ENCODE results near the gene C2orf81.

Gene C2orf81

DNA sequence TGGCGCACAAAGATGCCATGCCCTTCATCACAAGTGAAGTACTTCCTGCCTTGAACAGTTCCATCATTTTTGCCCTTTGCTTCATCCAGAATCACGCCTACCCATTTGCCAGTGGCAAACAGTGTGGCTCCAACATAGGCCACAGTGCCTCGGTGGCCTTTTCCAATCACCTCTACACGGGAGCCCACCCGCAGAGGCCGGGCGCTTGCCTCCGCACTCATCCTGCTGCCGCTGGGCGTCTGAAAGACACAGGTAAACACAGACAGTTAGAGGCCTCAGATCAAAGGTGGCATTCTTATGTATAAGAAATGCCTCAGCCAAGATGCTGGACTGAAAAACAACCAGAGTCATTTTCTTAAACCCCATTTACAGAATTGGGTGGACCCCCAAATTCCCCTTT is 43.4 kb downstream of the C2orf81 start:
- Histone ChIP-seq H3K4me3 (no peak overlapping the region), H3K27ac (no peak overlapping the region), H3K36me3 (ENCODE audit: insufficient read depth, low read length) (peaks cover 30% of the 10 kb centered on the region), H3K9me3 (ENCODE audit: low read depth, low read length) (no peaks in the 10 kb centered on the region), H3K9ac (ENCODE audit: insufficient read length) (no peak overlapping the region)
- TF ChIP-seq POLR2AphosphoS5 (IDR thresholded peaks at IDR 0.05; ENCODE audit: borderline replicate concordance, low read depth, low read length) = no peak
- no peak for TF ChIP-seq EZH2 (IDR thresholded peaks at IDR 0.05)
- TF ChIP-seq FOXP2 (optimal IDR thresholded peaks at IDR 0.05; ENCODE audit: control extremely low read depth, extremely low read length, insufficient read depth) = no peak
- DNase-seq (ENCODE audit: low read depth, low spot score) = no peak

DNA sequence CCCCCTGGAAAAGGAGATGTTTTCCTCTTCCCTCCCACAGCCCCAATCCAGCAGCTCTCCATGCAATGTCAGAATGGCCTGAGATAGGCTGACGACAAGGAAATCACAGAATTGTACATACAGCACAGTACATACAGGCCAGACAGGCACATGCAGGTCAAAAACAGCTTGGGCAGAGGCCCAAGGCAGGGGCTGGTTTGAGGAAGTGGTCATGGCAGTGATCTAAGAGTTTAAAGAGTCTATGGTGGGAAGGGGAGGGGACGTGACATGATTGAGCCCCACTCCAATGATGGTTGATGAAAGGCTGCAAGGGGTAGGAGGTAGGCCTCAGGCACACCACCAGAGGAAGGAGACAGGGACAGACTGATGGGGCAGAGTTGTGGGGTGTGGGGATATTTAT is 45.6 kb downstream of the C2orf81 start:
- DNase-seq (ENCODE audit: low read depth, low spot score) = no peak
- Histone ChIP-seq H3K9me3 (ENCODE audit: low read depth, low read length) (no peaks in the 10 kb centered on the region), H3K9ac (ENCODE audit: insufficient read length) (no peak overlapping the region), H3K27ac (no peak overlapping the region), H3K4me3 (no peak overlapping the region), H3K36me3 (ENCODE audit: insufficient read depth, low read length) (peaks cover 35% of the 10 kb centered on the region)
- TF ChIP-seq EZH2 (IDR thresholded peaks at IDR 0.05) = no peak
- TF ChIP-seq FOXP2 (optimal IDR thresholded peaks at IDR 0.05; ENCODE audit: control extremely low read depth, extremely low read length, insufficient read depth) = no peak
- no peak for TF ChIP-seq POLR2AphosphoS5 (IDR thresholded peaks at IDR 0.05; ENCODE audit: borderline replicate concordance, low read depth, low read length)

DNA sequence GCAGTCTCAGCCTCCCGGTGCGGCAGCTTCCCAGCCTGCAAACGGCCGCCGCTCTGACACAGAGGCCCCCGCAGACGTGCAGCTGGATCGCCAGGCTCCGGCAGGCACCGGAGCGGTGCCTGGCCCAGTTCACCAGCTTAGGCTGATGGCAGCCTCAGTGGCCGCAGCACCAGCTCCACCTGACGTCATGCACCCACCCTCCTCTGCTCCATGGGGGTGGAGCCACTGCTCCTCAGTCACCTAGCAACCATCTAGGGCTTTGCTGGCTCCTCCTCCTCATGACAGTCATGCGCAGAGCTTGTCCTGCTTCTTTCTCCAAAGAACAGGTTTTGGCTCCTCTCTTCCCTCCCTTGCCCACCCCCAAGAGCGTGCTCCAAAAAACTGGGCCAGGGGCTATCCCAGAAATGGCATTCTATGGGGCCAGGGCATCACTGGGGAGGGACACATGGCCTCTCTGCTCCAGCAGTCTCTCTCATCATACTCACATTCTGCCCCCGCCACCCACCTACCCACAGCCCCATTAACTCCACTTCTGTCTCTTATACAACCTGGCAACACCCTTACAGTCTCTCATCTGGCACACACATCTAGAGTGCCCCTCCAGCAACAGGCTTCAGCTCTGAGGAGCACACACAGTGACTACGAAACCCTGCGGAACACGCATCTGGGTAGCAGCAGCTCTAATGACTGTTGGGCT is 46.8 kb downstream of the C2orf81 start:
- no peak for DNase-seq (ENCODE audit: low read depth, low spot score)
- TF ChIP-seq POLR2AphosphoS5 (IDR thresholded peaks at IDR 0.05; ENCODE audit: borderline replicate concordance, low read depth, low read length) = no peak
- TF ChIP-seq EZH2 (IDR thresholded peaks at IDR 0.05) = no peak
- TF ChIP-seq FOXP2 (optimal IDR thresholded peaks at IDR 0.05; ENCODE audit: control extremely low read depth, extremely low read length, insufficient read depth) = no peak
- Histone ChIP-seq H3K9me3 (ENCODE audit: low read depth, low read length) (no peaks in the 10 kb centered on the region), H3K9ac (ENCODE audit: insufficient read length) (no peak overlapping the region), H3K27ac (no peak overlapping the region), H3K36me3 (ENCODE audit: insufficient read depth, low read length) (peaks cover 46% of the 10 kb centered on the region), H3K4me3 (no peak overlapping the region)

- Histone ChIP-seq H3K9me3 (ENCODE audit: low read depth, low read length) (no peaks in the 10 kb centered on the region), H3K27ac (no peak overlapping the region)
- no peak for DNase-seq (ENCODE audit: low read depth, low spot score)
Measured at GRCh38 chr2:74373985-74374384, 47.4 kb downstream of the C2orf81 start.

GRCh38 chr2:74373221-74373676 is 48.2 kb downstream of the C2orf81 start:
- H3K9ac ChIP-seq (ENCODE audit: insufficient read length) = no peak overlapping the region
- H3K4me3 ChIP-seq = no peak overlapping the region
- TF ChIP-seq POLR2AphosphoS5 (IDR thresholded peaks at IDR 0.05; ENCODE audit: borderline replicate concordance, low read depth, low read length) (no peak), FOXP2 (optimal IDR thresholded peaks at IDR 0.05; ENCODE audit: control extremely low read depth, extremely low read length, insufficient read depth) (no peak), EZH2 (IDR thresholded peaks at IDR 0.05) (no peak)
- no peak for DNase-seq (ENCODE audit: low read depth, low spot score)
- H3K36me3 ChIP-seq (ENCODE audit: insufficient read depth, low read length) = peaks cover 54% of the 10 kb centered on the region
- H3K9me3 ChIP-seq (ENCODE audit: low read depth, low read length) = no peaks in the 10 kb centered on the region
- no peak overlapping the region for H3K27ac ChIP-seq

More at GRCh38 chr2:74373985-74374384, 47.4 kb downstream of the C2orf81 start:
- TF ChIP-seq FOXP2 (optimal IDR thresholded peaks at IDR 0.05; ENCODE audit: control extremely low read depth, extremely low read length, insufficient read depth) (no peak), POLR2AphosphoS5 (IDR thresholded peaks at IDR 0.05; ENCODE audit: borderline replicate concordance, low read depth, low read length) (no peak), EZH2 (IDR thresholded peaks at IDR 0.05) (no peak)
- H3K4me3 ChIP-seq = no peak overlapping the region
- no peak overlapping the region for H3K9ac ChIP-seq (ENCODE audit: insufficient read length)
- peaks cover 50% of the 10 kb centered on the region for H3K36me3 ChIP-seq (ENCODE audit: insufficient read depth, low read length)

DNA sequence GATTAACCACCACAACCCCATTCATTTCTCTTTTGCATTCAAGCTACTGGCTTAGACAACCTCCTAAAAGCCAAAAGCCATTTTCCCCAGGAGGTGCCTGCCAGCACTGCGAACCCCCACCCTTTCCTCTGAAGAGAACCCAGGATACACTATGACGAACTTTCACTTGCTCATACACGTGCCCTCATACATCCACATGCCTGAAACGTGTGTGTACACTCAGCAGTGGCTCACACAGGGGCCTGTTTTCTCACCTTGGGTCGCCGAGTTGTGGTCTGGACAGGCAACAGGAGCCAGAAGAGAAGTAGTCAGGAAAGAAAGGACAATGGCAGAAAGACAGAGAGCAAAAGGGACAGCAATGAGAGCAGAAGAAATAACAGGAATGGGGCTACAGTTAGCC is 48.7 kb downstream of the C2orf81 start:
- DNase-seq (ENCODE audit: low read depth, low spot score) = no peak
- Histone ChIP-seq H3K9me3 (ENCODE audit: low read depth, low read length) (no peaks in the 10 kb centered on the region), H3K36me3 (ENCODE audit: insufficient read depth, low read length) (peaks cover 55% of the 10 kb centered on the region), H3K9ac (ENCODE audit: insufficient read length) (no peak overlapping the region), H3K27ac (no peak overlapping the region), H3K4me3 (no peak overlapping the region)
- TF ChIP-seq EZH2 (IDR thresholded peaks at IDR 0.05) (no peak), POLR2AphosphoS5 (IDR thresholded peaks at IDR 0.05; ENCODE audit: borderline replicate concordance, low read depth, low read length) (no peak), FOXP2 (optimal IDR thresholded peaks at IDR 0.05; ENCODE audit: control extremely low read depth, extremely low read length, insufficient read depth) (no peak)

GRCh38 chr2:74371421-74371820 is 50.0 kb downstream of the C2orf81 start:
- no peak for DNase-seq (ENCODE audit: low read depth, low spot score)
- Histone ChIP-seq H3K27ac (no peak overlapping the region), H3K4me3 (no peak overlapping the region), H3K9ac (ENCODE audit: insufficient read length) (no peak overlapping the region), H3K36me3 (ENCODE audit: insufficient read depth, low read length) (peaks cover 55% of the 10 kb centered on the region), H3K9me3 (ENCODE audit: low read depth, low read length) (no peaks in the 10 kb centered on the region)
- TF ChIP-seq POLR2AphosphoS5 (IDR thresholded peaks at IDR 0.05; ENCODE audit: borderline replicate concordance, low read depth, low read length) (no peak), FOXP2 (optimal IDR thresholded peaks at IDR 0.05; ENCODE audit: control extremely low read depth, extremely low read length, insufficient read depth) (no peak), EZH2 (IDR thresholded peaks at IDR 0.05) (no peak)

DNA sequence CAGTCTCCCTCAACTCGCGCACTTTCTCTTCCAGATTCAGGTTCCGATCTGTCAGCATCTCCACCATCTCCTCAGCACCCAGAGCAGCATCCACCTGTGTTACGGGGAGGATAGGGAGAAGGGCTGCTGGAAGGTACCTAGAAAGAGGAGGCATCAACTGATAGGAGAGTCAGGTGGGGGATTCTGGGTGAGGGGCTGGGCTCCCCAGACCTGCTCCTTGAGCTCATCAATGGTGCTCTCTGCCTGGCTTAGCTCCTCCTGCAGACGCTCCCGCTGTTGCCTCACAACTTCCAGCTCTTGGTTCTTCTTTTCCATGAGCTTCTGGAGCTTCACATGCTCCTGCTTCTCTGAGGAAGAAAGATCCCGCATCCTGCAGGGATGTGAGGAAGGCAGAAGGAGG is 51.4 kb downstream of the C2orf81 start:
- peaks cover 61% of the 10 kb centered on the region for H3K36me3 ChIP-seq (ENCODE audit: insufficient read depth, low read length)
- no peak overlapping the region for H3K9ac ChIP-seq (ENCODE audit: insufficient read length)
- DNase-seq (ENCODE audit: low read depth, low spot score) = no peak
- H3K27ac ChIP-seq = no peak overlapping the region
- H3K4me3 ChIP-seq = no peak overlapping the region
- TF ChIP-seq FOXP2 (optimal IDR thresholded peaks at IDR 0.05; ENCODE audit: control extremely low read depth, extremely low read length, insufficient read depth) (no peak), POLR2AphosphoS5 (IDR thresholded peaks at IDR 0.05; ENCODE audit: borderline replicate concordance, low read depth, low read length) (no peak), EZH2 (IDR thresholded peaks at IDR 0.05) (no peak)
- H3K9me3 ChIP-seq (ENCODE audit: low read depth, low read length) = no peaks in the 10 kb centered on the region
